Activated CD4-positive, alpha-beta T cell treated with anti-CD3 and anti-CD28 coated beads for 1 hour (primary cell): ENCODE results near the gene SF3B5.
"Not testable (repeated sequence)": the region's sequence is repeated elsewhere in the genome, so short reads cannot be mapped to it uniquely, and the experiment has no call there.

Experiments used
- DNase-seq: peaks from one replicate; pipeline ENCODE4 v3.0.0-alpha.2; 2020

SF3B5 gene

GRCh38 chr6:144104488-144104887 is 9.1 kb upstream of the SF3B5 start:
- DNase-seq: no peak

GRCh38 chr6:144103026-144103563 is 7.7 kb upstream of the SF3B5 start:
- DNase-seq: no peak

GRCh38 chr6:144098993-144099392 is 3.6 kb upstream of the SF3B5 start:
- DNase-seq: no peak

- DNase-seq: no peak
These were observed 641 bp downstream of the SF3B5 start for GRCh38 chr6:144094731-144095133.

GRCh38 chr6:144093658-144094057 is 1.7 kb downstream of the SF3B5 start:
- no peak for DNase-seq

GRCh38 chr6:144093236-144093635 is 2.1 kb downstream of the SF3B5 start:
- DNase-seq: no peak

- DNase-seq: no peak
These were observed 5.0 kb downstream of the SF3B5 start for GRCh38 chr6:144090384-144090783.

- DNase-seq: no peak
These were observed 7.5 kb downstream of the SF3B5 start for GRCh38 chr6:144087789-144088426.

GRCh38 chr6:144086959-144087358 is 8.4 kb downstream of the SF3B5 start:
- DNase-seq: no peak

- DNase-seq: no peak
These were observed 12.2 kb downstream of the SF3B5 start for GRCh38 chr6:144083172-144083571.

- not testable (repeated sequence) for DNase-seq
These were observed 13.0 kb downstream of the SF3B5 start for GRCh38 chr6:144082412-144082811.

GRCh38 chr6:144077871-144078270 is 17.5 kb downstream of the SF3B5 start:
- DNase-seq: no peak

GRCh38 chr6:144075875-144076274 is 19.5 kb downstream of the SF3B5 start:
- DNase-seq: no peak

GRCh38 chr6:144075187-144075586 is 20.2 kb downstream of the SF3B5 start:
- no peak for DNase-seq

- no peak for DNase-seq
These were observed 22.3 kb downstream of the SF3B5 start for GRCh38 chr6:144073024-144073423.

- DNase-seq: no peak
These were observed 25.9 kb downstream of the SF3B5 start for GRCh38 chr6:144069506-144069905.

GRCh38 chr6:144068794-144069193 is 26.6 kb downstream of the SF3B5 start:
- no peak for DNase-seq

- no peak for DNase-seq
These were observed 28.5 kb downstream of the SF3B5 start for GRCh38 chr6:144066741-144067484.

GRCh38 chr6:144066255-144066654 is 29.1 kb downstream of the SF3B5 start:
- no peak for DNase-seq

GRCh38 chr6:144065213-144065660 is 30.1 kb downstream of the SF3B5 start:
- no peak for DNase-seq

- DNase-seq: peak; percentile 47
These were observed 30.8 kb downstream of the SF3B5 start for GRCh38 chr6:144064402-144065212.

GRCh38 chr6:144063744-144064401 is 31.5 kb downstream of the SF3B5 start:
- peak; percentile 84 for DNase-seq

- no peak for DNase-seq
These were observed 32.1 kb downstream of the SF3B5 start for GRCh38 chr6:144063246-144063743.
